Astrocyte of the spinal cord (primary cell): ENCODE results near the gene HSD17B13.
"Not testable (repeated sequence)": the region's sequence is repeated elsewhere in the genome, so short reads cannot be mapped to it uniquely, and the experiment has no call there.

Experiments
- DNase-seq: peaks from one replicate; pipeline ENCODE4 v3.0.0; 2011; ENCODE audit warnings: low read depth, low spot score
- H3K4me3 ChIP-seq: 2 replicates; pipeline ENCODE4 v1.5.1; 2011; ENCODE audit warnings: low read depth, mild to moderate bottlenecking, low read length, moderate library complexity
- CTCF ChIP-seq: IDR thresholded peaks from 2 replicates; pipeline ENCODE4 v1.5.1; 2012; ENCODE audit warnings: low read depth, mild to moderate bottlenecking, low read length, inconsistent platforms
- in situ Hi-C: cut with HindIII; loops from 2 replicates; pipeline ENCODE4 v1.10.0; 2017; ENCODE audit warnings: low sequenced_read_pairs

The HSD17B13 gene

GRCh38 chr4:87359258-87359657 is 36.6 kb upstream of the HSD17B13 start:
- no peak overlapping the region for H3K4me3 ChIP-seq
- TF ChIP-seq CTCF = no peak
- no peak for DNase-seq
- in situ Hi-C loops = no loop called here

GRCh38 chr4:87356832-87357526 is 34.3 kb upstream of the HSD17B13 start:
- no peak overlapping the region for H3K4me3 ChIP-seq
- in situ Hi-C loops = no loop called here
- no peak for TF ChIP-seq CTCF
- DNase-seq = no peak

GRCh38 chr4:87354168-87355102 is 31.8 kb upstream of the HSD17B13 start:
- peak; percentile 43 for DNase-seq
- H3K4me3 ChIP-seq = no peak overlapping the region
- no peak for TF ChIP-seq CTCF
- in situ Hi-C loops = no loop called here

GRCh38 chr4:87353592-87353991 is 30.9 kb upstream of the HSD17B13 start:
- peak; percentile 67 for DNase-seq
- in situ Hi-C loops = no loop called here
- peak; percentile 68 for TF ChIP-seq CTCF

GRCh38 chr4:87345139-87345538 is 22.5 kb upstream of the HSD17B13 start:
- in situ Hi-C loops = no loop called here
- H3K4me3 ChIP-seq = no peak overlapping the region
- no peak for DNase-seq
- TF ChIP-seq CTCF = no peak

More at GRCh38 chr4:87353592-87353991, 30.9 kb upstream of the HSD17B13 start:
- no peak overlapping the region for H3K4me3 ChIP-seq

GRCh38 chr4:87342872-87343271 is 20.2 kb upstream of the HSD17B13 start:
- H3K4me3 ChIP-seq = no peak overlapping the region
- in situ Hi-C loops = no loop called here
- TF ChIP-seq CTCF = no peak
- no peak for DNase-seq

- H3K4me3 ChIP-seq, in situ Hi-C loops: not testable (repeated sequence)
- DNase-seq = peak; percentile 32
These were observed 19.4 kb upstream of the HSD17B13 start for GRCh38 chr4:87341954-87342635.
